Measurements from ENCODE around the gene PATZ1.

The PATZ1 gene

DNA sequence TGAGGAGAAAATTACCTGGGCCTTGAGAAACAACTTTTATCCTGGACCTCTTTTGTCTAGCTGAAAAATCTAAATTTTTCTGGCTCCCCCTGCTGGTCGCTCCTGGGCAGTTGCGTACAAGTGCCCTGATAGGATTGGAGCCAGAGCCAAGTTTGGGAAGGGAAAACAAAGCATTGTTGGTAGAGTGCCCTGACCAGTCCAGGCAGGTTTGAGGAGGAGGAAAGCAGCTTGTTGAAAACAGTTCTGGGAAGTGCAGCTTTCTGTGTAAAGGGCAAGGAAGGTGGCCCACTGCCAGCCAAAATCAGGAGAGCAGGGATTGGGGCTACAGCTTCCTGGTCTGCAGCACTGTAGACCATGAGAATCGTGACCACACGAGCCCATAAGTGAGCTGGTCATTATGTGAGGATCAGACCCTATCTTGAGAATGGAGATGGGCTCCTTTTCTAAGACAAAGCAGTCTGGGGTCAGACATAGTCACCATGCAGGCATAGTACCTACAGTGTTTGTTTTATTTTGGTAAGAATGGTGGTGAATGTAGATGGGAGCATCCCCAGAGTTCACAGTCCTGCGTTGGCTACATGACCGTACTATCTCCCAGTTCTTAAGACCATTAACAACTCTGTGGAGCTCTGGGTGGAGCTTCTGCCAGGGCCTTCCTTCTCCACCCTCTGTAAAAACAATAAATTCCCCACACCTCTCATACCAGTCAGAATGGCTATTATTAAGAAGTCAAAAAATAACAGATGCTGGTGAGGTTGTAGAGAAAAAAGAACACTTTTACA, 32.6 kb downstream of the PATZ1 start:
- peak; percentile 48 for DNase-seq (ENCODE audit: low read depth)

DNA sequence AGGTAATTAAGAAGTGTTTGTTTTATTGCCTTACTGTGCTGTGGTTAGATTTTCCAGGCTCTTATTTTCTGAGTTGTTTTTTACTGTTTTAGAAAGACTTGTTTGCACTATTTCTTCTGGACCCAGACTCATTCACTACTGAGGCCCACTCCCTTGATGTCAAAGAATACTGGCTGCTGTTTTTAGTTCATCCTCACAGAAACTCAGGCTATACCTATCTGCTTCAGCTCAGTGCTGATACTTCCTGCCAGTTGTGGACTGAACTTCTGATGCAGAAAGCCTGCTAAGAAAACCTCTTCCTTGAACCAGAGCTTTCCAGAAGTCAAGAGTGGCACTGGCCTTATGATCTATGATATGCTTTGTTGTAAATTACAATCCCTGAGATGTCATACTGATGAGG, 38.0 kb downstream of the PATZ1 start:
- DNase-seq (ENCODE audit: low read depth), result no peak

DNA sequence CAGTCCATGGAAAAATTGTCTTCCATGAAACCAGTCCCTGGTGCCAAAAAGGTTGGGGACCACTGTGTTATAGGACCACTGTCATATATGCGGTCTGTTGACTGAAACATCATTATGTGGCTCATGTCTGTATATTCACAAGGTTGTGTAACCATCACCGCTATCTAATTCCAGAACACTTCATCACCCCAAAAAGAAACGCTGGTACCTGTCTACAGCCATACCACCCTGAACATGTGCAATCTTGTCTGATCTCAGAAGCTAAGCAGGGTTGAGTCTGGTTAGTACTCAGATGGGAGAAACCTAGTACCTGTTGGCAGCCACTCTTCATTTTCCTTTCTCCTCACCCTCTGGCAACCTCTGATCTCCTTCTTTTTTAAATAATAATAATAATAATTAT, 41.0 kb downstream of the PATZ1 start:
- DNase-seq (ENCODE audit: low read depth), result no peak

DNA sequence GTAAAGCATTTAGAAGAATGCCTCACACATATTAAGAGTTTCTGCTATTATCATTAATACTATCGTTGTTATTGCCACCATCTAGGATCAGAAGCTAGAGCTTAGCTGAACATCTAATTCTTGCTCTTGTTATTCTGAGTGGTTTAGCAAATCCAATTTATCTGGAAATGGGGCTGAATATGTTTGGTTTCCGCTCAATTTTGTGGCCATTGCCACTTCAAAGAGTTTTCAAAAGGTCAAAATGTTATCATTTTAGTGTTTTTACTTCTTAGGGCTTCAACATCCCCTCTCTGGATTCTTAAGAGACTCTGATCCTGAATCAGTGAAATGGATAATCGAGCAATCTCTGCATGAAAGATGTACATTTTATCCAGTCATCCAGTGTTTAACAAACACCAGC, 43.6 kb downstream of the PATZ1 start:
- DNase-seq (ENCODE audit: low read depth), result no peak

DNA sequence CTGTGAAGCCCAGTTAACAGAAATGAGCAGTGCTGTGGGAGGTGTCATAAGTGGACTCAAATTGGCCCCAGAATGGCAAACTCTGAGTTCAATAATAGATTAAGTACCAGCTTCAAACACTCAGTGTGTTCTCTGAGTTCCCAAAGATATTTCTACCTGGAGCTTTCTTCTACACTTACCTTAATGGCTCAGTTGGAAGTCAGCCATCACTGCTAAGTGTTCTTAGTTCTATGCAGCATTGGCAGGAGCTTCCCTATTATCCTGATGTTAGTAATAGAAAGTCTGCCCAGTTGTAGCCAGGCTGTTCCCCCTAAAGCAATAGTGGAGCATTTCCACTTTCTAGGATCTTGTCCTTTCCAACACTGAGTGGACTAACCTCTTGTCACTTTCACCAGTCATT, 44.1 kb downstream of the PATZ1 start:
- no peak for DNase-seq (ENCODE audit: low read depth)

DNA sequence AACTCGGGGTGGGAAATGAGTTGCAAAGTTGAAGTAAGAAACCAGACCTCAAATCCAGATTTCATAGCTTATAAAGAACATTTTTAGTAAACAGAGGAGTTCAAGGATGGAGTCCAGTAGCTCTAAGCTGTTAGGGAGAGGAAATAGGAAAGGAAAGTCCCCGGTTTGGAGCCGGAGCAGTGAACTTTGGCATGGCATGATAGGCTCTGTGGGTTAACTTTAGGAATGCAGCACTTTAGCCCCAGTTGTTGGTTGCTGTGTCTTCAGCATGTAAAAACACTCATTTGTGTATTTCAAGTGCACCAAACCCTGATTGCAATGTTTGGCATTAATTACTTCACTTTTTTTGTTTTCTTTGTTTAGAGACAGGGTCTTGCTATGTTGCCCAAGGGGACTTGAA, 45.2 kb downstream of the PATZ1 start:
- no peak for DNase-seq (ENCODE audit: low read depth)

DNA sequence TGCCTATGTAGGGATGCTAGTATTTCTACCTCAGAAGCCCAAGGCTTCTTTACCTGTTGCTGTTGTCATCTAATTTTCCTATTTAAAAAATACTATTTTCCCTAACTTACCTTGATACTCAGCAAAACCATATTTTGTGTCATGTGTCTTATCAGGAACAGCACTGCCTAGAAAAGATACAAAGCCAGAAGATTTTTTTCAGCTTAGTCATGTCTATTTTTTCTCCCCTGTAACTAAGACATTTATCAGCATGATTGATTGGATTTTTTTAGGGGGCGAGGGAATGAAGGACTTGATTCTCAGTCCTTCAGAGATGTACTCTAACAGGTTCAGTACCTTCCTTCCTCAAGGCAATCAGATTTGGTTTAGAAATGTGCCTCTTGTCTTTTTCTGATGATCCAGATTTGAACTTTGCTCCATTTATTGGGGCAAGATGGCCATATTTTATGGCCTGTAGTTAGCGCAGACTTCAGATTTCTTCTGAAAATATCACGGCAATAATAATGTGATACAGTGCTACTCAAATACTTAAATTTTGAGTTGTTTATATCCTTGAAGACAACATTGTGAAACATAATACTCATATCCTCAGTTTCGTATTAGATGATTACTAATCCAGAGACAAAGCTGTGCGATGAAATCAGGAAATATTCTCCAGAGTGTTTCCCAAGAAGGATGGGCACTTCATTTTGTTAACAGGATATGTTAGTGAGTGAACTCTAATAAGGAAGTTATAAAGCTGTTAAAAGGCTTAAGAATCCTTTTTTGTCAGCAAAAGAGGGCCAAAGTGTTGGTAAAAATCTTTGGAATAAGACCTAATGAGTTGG, 50.1 kb downstream of the PATZ1 start:
- DNase-seq (ENCODE audit: low read depth), result peak; percentile 53

DNA sequence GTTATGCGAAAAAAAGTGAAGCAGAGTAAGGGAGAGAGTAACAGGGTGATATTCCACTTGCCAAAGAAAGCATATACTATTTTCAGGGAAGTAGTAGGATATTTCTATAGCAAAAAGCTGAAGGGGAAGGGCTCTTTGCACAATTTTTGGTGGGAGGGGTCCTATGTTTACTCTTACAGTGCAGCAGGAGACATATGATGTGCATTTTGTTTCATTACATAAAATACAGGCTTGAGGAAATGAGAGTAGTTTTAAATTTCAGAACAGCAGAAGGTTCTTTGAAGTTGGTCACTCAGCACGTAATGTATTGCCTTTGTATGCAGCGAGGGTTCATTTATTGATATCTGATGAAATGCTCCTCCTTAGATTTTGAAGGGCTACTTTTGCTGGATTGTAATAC, 50.8 kb downstream of the PATZ1 start:
- DNase-seq (ENCODE audit: low read depth), result no peak

DNA sequence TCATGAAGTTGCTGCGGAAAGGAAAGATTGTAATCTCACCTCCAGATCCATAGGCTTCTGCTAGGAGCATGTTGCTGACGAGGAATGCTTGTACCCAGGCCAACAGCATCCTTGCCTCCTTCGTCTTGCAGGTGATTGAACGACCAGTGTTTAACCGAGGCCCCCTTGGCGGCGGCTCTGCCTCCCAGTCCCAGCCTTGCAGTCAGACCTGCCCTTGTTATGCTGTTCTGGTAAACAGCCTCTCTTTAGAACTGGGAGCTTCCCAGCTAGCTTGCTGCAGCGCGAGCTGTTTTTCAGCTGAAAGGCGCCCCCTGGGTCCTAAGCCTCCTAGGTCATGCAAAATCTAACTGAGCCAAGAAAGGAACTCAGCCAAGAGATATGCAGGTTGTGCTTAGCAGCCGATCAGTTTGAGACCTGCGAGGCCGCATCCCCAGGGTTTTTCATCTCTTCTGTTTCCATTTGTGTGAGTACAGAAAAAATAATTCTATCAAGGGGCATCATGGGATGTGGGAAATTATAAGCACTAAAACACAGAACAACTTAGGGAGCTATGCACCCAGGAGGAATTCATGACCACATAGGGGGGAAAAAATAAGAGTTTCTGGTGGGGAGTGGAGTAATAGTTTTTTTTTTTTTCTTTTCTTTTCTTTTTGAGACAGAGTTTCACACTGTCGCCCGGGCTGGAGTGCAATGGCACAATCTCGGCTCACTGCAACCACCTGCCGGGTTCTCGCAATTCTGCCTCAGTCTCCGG, 53.7 kb downstream of the PATZ1 start, which contains the start of gene PIK3IP1:
PIK3IP1 (minus strand) TSS at position 253 of the 754 bp plus-strand sequence; CDS start at position 109, 144 bp downstream.
- peak; percentile 80 for DNase-seq (ENCODE audit: low read depth)

DNA sequence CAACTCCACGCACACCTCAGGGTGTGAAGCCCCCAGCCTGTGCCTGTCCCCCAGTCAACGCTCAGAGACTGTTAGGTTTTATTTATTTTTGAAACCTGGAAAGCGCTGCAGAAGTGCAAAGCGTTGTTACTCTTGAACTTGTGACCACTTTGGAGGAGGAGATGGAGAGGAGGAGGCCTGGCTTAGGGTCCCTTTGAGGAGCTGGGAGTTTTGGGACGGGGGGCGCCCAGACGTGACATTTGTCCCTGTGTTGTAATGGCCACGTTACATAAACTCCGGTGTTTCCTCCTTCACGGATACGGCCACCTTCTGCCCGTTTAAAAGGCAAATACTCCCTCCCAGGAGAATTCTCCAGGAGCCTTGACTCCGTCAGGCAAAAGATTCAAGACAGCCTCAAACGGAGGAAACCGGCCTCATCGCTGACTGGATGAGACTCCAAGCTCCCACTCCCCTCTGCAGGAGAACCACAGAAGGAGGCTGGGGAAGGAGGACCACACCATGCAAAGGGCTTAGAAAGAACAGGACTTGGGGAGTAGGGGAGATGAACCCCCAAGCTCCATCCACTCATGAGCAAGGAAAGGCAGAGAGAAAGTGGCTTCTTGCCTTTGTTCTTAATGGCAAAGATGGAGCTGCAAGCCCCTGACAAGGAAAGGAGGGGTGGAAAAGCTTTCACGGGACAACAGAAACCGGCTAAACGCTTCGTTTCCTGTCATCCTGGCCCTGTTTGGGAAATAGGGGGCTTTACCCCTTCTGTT, 54.5 kb downstream of the PATZ1 start:
- DNase-seq (ENCODE audit: low read depth), result no peak

DNA sequence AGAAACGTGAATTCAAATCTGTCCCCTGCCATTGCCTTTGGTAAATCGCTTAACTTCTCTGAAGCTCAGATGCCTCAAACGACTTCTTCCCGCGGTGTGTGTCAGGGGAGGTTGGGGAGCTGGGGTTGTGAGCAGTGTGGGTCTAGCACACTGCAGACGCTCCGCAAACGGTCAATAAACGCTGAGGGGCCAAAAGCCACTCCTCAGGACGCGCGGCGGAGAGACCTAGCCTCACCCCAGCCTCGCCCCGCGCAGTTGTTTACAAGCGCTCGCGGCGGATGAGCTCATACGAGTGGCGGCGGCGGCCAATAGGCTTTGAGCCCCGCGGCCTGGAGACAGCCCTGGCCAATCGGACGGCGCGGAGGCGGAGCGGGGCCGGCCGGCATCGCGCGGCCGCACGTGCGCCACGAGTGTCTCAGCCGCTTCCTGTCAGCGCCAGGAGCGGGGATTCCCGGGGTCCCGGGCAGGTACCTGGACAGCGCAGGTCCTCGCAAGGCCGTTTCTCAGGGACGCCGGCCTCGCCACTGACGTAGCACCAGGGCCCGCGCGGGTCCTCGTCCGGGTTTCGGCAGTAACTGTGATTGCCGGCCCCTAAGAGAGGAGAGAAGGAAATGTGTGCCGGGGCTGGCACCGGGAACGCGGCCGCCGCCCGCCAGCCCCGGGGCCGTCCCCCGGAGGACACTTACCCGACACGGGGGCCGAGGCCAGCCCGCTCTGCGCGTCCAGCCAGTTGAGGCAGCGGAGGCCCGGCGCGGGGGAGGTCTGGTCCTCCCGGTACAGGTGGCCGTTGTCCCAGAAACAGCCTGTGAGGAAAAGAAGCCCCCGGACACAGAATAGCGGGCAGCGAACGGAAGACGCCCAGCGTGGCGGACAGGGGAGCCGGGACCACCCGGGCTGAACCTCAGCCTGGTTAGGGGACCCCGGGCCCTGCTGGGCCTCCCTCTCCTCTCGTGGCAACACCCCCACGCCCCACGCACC, 55.4 kb downstream of the PATZ1 start:
- peak; percentile 87 for DNase-seq (ENCODE audit: low read depth)

DNA sequence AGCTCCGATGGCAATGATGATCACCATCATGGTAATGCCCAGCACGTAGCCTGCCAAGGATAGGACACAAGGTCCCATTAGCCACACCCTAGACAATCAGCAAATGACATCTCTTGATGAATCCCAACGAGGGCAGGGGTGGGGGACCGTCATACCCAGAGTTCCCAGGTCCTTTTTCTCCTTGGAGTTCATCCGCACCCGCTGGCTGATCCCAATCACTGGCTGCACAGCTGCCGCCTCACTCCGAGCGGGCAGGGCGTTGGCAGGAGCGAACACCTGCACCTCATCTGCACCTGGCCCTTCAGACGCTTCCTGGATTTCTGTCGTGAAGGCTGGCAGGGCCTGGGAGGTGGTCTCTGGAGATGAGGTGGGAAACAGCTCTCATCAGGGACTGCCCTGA, 56.8 kb downstream of the PATZ1 start:
- DNase-seq (ENCODE audit: low read depth), result no peak

DNA sequence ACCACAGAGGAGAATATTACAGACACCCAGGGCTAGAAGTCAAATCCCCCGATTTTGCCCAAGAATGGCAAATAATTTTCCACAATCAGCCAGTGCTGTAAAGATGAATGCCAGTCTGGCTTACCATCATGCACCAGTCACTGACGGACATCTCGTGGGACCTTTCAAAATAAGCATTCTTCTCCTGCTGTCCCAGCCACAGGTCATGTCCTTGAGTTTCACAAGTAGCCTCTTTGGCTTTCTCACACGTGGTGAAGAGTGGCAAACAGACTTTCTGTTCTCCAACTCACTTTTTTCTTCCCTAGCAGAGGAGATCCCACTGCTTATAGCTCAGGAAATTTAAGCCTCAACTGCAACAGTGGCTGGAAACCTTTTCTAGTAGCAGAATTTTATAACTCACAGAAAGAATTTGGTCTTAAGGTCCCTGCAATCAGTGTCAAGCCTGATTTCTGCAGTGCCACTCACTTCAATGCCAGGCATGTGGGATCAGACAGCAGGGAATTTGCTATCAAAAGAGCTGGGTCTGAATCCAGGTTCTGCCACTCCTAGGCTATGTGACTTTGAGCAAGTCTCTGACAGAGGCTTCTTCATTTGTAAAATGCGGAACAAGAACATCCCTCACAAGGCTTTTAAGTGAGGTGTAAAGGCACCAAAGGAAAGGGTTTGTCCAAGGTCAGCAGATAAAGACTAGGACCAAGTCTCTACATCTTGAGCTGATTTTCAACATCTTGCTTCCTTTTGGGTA, 57.5 kb downstream of the PATZ1 start:
- DNase-seq (ENCODE audit: low read depth), result no peak

DNA sequence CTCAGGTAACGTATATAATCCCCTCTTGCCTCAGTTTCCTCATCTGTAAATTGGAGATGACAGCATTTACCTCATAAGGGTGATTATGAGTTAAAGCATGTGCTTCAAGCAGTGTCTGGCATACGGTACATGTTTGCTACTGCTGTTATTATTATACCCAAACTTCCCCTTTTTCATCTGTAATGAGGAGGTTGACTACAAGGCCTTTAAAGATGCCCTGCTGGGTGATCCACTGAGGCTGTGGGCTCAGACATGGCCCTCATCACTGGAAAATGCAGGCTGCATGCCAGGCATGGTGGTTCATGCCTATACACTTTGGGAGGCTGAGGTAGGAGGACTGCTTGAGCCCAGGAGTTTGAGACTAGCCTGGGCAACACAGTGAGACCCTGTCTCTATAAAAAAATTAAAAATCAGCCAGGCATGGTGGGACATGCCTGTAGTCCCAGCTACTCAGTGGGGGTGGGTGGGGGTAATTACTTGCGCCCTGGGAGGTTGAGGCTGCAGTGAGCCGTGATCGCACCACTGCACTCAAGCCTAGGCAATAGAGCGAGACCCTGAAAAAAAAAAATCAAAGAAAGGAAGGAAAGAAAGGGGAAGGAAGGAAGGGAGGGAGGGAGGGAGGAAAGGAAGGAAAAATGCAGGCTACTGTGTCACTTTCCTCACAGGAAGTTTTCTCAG, 58.2 kb downstream of the PATZ1 start:
- DNase-seq (ENCODE audit: low read depth), result no peak

DNA sequence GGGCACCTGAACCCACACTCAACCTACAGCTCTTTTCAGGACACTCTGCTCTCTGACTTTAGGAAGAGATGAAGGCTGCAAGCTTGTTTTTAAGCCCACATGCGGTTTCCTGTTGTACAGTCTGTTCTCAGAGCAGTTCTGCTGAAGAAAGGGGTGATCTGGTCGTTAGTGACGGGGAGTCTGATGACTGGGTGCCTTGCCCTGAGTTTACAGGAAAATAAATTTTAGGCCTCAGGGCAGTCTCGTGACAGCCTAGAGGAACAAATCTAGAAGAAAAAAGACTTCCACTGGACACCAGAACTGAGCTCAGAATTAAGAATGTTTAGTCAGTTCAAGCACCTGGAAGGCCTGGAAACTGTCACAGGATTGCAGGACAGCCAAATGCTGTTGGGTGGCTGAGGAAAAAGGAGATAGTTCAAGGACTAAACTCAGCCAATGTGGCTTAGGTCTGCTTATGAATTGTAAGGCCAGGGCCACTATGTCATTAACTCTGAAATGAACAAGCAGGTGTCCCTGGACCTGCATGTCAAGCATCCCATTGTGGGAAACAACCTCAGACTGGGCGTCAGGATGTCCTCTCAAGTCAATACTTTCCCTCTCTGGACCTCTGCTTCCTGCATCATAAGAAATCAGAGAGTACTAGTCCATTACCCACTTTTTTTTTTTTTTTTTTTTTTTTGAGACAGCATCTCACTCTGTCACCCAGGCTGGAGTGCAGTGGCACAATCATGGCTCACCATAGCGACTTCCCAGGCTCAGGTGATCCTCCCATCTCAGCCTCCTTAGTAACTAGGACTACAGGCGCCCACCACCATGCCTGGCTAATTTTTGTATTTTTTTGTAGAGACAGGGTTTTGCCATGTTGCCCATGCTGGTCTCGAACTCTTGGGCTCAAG, 59.5 kb downstream of the PATZ1 start:
- DNase-seq (ENCODE audit: low read depth), result no peak

DNA sequence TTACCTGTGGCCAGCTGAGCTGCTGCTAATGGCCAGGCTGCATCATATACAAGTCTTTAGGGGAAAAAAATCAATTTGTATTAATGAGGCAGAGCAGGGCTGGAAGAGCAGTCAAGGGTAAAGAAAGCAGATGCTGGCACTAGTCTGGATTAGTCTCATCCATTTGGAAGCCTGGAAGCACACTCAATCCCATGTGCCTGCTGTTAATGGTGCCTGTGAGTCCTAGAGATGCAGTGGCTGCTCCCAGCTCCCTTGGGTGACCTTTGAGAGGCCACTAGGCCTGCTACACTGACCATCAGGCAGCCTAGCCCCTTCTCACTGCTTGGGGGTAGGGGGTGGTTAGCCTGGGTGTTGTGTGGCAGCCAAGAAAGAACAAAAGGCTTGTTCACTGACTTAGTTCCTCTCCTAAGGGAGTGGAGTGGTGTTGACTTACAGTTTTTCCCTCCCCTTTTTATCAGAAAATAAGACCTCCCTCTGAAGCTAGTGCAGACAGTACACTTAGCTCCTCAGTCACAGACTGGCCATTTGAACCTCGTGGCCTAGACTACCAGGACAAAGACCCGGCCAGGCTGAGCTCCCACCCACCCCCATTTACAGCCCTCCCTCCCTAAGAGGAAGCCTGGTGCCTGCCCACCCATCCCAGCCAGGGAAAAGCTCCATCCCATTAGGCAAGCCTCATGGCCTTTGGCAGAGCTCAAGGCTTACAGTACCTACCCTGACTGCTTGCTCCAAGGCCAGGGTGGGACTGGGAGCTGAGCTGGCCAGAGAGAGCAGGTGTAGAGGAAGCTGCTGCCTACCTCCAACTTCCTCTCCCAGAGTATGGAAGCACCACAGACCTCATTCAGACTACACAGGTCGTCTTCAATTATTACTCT, 61.6 kb downstream of the PATZ1 start:
- DNase-seq (ENCODE audit: low read depth), result no peak

DNA sequence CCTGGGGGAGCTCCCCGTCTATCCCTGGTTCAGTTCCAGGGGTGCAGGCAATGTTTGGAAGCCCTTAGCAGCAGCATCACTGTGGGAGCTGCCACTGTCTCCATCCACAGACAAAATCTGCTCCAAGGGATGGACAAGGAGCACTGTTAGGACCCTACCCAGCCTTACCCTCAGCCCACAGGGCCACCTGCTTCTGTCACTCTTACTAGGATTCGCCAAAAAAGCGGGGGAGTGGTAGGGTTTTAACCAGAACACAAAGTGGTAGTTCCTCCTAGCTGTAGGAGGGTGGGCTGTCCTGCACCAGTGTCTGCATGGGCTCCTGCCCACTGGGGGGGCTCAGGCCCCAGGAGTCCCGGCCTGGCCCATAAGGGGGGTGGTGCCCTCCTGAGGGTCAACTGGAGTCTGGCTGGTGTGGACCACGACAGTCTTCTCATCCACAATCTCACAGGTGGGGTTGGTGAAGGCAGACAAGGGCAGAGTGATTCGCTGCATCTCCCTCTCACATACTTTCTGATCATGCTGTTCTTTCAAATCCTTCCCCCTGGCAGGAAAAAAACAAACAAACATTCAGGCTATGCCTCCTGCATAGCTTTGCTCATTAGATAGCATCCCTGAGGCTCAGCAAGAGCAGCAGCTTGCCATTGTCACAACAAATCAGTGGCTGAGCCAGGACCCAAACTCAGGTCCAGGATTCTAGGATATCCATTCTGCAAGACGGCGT, 63.2 kb downstream of the PATZ1 start:
- DNase-seq (ENCODE audit: low read depth), result no peak

All from fibroblast of gingiva (primary cell).